ENCODE results near the gene PCSK6.
A peak's percentile ranks its signal among the peaks of the same experiment; 100 is the strongest.

Gene PCSK6

GRCh38 chr15:101522621-101523559 lies 33.4 kb upstream of the PCSK6 start:
- DNase-seq (ENCODE audit: low spot score) = peak; percentile 36

GRCh38 chr15:101522091-101522490 lies 32.6 kb upstream of the PCSK6 start:
- DNase-seq (ENCODE audit: low spot score) = peak; percentile 26

DNA sequence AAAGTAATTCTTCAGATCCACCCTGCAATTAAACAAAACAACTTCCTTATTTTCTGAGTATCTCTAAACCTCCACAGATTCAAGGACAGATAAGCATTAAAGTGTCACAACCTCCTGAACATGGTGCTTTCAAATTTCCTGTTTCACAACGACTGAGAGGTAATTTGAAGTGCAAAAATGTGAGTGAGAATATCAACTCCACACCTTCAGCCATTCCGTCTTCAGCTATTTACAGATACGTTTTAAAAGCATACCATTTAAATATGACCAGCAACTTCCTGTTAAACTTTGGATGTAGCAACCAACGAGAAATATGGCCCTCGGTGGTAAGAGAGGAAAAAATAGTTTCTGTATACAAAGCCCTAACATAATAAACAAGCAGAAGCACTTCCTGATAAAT lies 32.1 kb upstream of the PCSK6 start:
- no peak for DNase-seq (ENCODE audit: low spot score)

- DNase-seq (ENCODE audit: low spot score) = no peak
Measured at GRCh38 chr15:101521069-101521468, 31.6 kb upstream of the PCSK6 start.

DNA sequence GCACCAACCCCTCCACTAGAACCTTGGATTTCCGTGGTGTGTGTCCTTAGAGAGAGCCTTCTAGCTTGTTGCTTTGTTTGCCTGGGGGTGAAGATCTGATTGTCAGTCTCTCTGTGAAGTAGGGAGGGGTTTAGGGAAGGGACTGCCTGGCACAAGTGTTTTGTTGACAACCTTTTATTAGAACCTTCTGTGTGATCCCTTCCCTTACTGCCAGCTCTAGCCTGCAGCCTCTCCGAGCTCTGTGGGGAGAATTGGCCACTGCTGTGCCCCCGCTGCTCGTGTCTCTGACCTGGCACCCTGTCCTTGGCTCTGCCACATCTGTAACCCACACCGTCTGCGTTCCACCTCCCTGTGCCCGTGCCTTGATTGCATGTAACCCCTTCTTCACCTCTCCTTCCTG lies 30.9 kb upstream of the PCSK6 start:
- peak; percentile 27 for DNase-seq (ENCODE audit: low spot score)

DNA sequence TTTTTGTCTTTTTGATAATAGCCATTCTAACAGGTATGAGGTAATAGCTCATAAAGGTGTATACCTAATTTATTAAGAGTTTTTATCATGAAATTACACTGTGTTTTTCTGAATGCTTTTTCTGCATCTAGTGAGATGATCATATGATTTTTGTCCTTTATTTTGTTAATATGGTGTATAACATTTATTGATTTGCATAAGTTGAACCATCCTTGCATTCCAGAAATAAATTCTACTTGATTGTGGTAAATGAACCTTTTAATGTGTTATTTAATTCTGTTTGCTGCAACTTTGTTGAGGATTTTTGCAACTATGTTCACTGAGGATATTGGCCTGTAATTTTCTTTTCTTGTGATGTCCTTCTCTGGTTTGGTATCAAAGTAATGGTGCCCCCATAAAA lies 28.0 kb upstream of the PCSK6 start:
- DNase-seq (ENCODE audit: low spot score) = no peak

GRCh38 chr15:101514318-101514717 lies 24.8 kb upstream of the PCSK6 start:
- no peak for DNase-seq (ENCODE audit: low spot score)

DNA sequence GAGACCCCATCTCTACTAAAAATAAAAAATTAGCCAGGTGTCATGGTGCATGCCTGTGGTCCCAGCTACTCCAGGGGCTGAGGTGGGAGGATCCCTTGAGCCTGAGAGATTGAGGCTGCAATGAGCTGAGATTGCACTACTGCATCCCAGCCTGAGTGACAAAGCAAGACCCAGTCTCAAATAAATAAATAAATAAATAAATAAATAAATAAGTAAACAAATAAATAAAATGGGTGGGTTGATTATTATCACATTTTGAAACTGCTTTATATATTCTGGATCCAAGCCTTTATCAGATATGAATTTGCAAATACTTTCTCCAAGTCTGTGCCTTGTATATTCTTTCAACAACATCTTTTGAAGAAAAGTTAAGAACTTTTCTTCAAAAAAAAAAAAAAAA lies 22.2 kb upstream of the PCSK6 start:
- DNase-seq (ENCODE audit: low spot score) = no peak

- DNase-seq (ENCODE audit: low spot score) = no peak
Measured at GRCh38 chr15:101510212-101511197, 21.0 kb upstream of the PCSK6 start.

GRCh38 chr15:101509279-101509678 lies 19.8 kb upstream of the PCSK6 start:
- no peak for DNase-seq (ENCODE audit: low spot score)

DNA sequence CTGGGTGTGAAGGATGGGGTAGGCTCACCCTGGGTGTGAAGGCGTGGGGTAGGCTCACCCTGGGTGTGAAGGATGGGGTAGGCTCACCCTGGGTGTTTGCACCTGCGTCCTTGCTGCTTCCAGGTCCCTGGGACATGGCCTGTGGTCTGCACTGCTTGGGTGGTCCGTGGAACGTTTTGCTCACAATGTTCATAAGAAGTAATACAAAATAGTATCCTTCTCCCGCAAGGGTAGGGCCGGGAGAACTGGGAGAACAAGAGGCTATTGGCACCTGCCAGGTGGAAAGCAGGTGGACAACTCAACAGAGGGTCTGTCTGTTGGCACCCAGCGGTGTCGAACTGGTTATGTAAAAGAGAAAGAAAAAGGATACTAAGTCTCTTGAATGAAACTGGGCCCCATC lies 17.0 kb upstream of the PCSK6 start:
- peak; percentile 33 for DNase-seq (ENCODE audit: low spot score)

GRCh38 chr15:101505610-101506337 lies 16.3 kb upstream of the PCSK6 start:
- DNase-seq (ENCODE audit: low spot score) = peak; percentile 29

GRCh38 chr15:101504866-101505609 lies 15.5 kb upstream of the PCSK6 start:
- DNase-seq (ENCODE audit: low spot score) = peak; percentile 25

- DNase-seq (ENCODE audit: low spot score) = peak; percentile 23
Measured at GRCh38 chr15:101504373-101504772, 14.9 kb upstream of the PCSK6 start.

GRCh38 chr15:101503296-101503599 lies 13.7 kb upstream of the PCSK6 start:
- no peak for DNase-seq (ENCODE audit: low spot score)

GRCh38 chr15:101502572-101503295 lies 13.2 kb upstream of the PCSK6 start:
- DNase-seq (ENCODE audit: low spot score) = peak; percentile 55

GRCh38 chr15:101501703-101502373 lies 12.3 kb upstream of the PCSK6 start:
- DNase-seq (ENCODE audit: low spot score) = peak; percentile 83

GRCh38 chr15:101500865-101501551 lies 11.5 kb upstream of the PCSK6 start:
- DNase-seq (ENCODE audit: low spot score) = no peak

GRCh38 chr15:101499863-101500713 lies 10.6 kb upstream of the PCSK6 start:
- no peak for DNase-seq (ENCODE audit: low spot score)

Data from ecto neural progenitor cell (in vitro differentiated cells).